ENCODE data around the gene MAML3.

Gene MAML3

GRCh38 chr4:140103676-140104075 is 50.3 kb downstream of the MAML3 start:
- no peak for TF ChIP-seq CREB1 (IDR thresholded peaks at IDR 0.05; ENCODE audit: low read depth)

GRCh38 chr4:140102421-140102820 is 51.6 kb downstream of the MAML3 start:
- TF ChIP-seq REST (IDR thresholded peaks at IDR 0.05; ENCODE audit: low read depth), result no peak
- TF ChIP-seq EP300 (IDR thresholded peaks at IDR 0.05; ENCODE audit: borderline replicate concordance), result no peak
- TF ChIP-seq USF1 (IDR thresholded peaks at IDR 0.05), result no peak

- TF ChIP-seq USF1 (IDR thresholded peaks at IDR 0.05) (no peak), TAF1 (IDR thresholded peaks at IDR 0.05; ENCODE audit: low read depth) (no peak), YY1 (IDR thresholded peaks at IDR 0.05; ENCODE audit: low read depth) (no peak)
Measured at GRCh38 chr4:140100771-140101170, 53.2 kb downstream of the MAML3 start.

GRCh38 chr4:140099983-140100382 is 54.0 kb downstream of the MAML3 start:
- TF ChIP-seq TAF1 (IDR thresholded peaks at IDR 0.05; ENCODE audit: low read depth) (no peak), TCF12 (IDR thresholded peaks at IDR 0.05; ENCODE audit: low read depth) (no peak)

GRCh38 chr4:140098455-140099160 is 55.4 kb downstream of the MAML3 start:
- TF ChIP-seq EP300 (IDR thresholded peaks at IDR 0.05; ENCODE audit: borderline replicate concordance) (no peak), USF1 (IDR thresholded peaks at IDR 0.05) (no peak), RAD21 (IDR thresholded peaks at IDR 0.05; ENCODE audit: low read depth) (no peak), ZBTB7A (IDR thresholded peaks at IDR 0.05; ENCODE audit: low read depth) (no peak), YY1 (IDR thresholded peaks at IDR 0.05; ENCODE audit: low read depth) (no peak), TEAD4 (IDR thresholded peaks at IDR 0.05) (no peak), MAX (IDR thresholded peaks at IDR 0.05) (no peak), TCF12 (IDR thresholded peaks at IDR 0.05; ENCODE audit: low read depth) (no peak), CREB1 (IDR thresholded peaks at IDR 0.05; ENCODE audit: low read depth) (no peak), NFIC (IDR thresholded peaks at IDR 0.05) (no peak), CEBPB (IDR thresholded peaks at IDR 0.05) (no peak), EGR1 (IDR thresholded peaks at IDR 0.05) (no peak), FOXM1 (IDR thresholded peaks at IDR 0.05; ENCODE audit: borderline replicate concordance, low read depth) (no peak), TAF1 (IDR thresholded peaks at IDR 0.05; ENCODE audit: low read depth) (no peak), REST (IDR thresholded peaks at IDR 0.05; ENCODE audit: low read depth) (no peak)

- TF ChIP-seq EP300 (IDR thresholded peaks at IDR 0.05; ENCODE audit: borderline replicate concordance) (no peak), RAD21 (IDR thresholded peaks at IDR 0.05; ENCODE audit: low read depth) (no peak), CREB1 (IDR thresholded peaks at IDR 0.05; ENCODE audit: low read depth) (no peak), NFIC (IDR thresholded peaks at IDR 0.05) (no peak), CEBPB (IDR thresholded peaks at IDR 0.05) (no peak), TCF12 (IDR thresholded peaks at IDR 0.05; ENCODE audit: low read depth) (no peak), ZBTB7A (IDR thresholded peaks at IDR 0.05; ENCODE audit: low read depth) (no peak), TAF1 (IDR thresholded peaks at IDR 0.05; ENCODE audit: low read depth) (no peak)
Measured at GRCh38 chr4:140097572-140097971, 56.4 kb downstream of the MAML3 start.

- TF ChIP-seq NFIC (IDR thresholded peaks at IDR 0.05) (no peak), MAX (IDR thresholded peaks at IDR 0.05) (no peak), REST (IDR thresholded peaks at IDR 0.05; ENCODE audit: low read depth) (no peak), TEAD4 (IDR thresholded peaks at IDR 0.05) (no peak), USF1 (IDR thresholded peaks at IDR 0.05) (no peak), EP300 (IDR thresholded peaks at IDR 0.05; ENCODE audit: borderline replicate concordance) (no peak), TAF1 (IDR thresholded peaks at IDR 0.05; ENCODE audit: low read depth) (no peak), EGR1 (IDR thresholded peaks at IDR 0.05) (no peak), FOXM1 (IDR thresholded peaks at IDR 0.05; ENCODE audit: borderline replicate concordance, low read depth) (no peak), RAD21 (IDR thresholded peaks at IDR 0.05; ENCODE audit: low read depth) (no peak), YY1 (IDR thresholded peaks at IDR 0.05; ENCODE audit: low read depth) (no peak), ZBTB7A (IDR thresholded peaks at IDR 0.05; ENCODE audit: low read depth) (no peak), CREB1 (IDR thresholded peaks at IDR 0.05; ENCODE audit: low read depth) (no peak), TCF12 (IDR thresholded peaks at IDR 0.05; ENCODE audit: low read depth) (no peak), CEBPB (IDR thresholded peaks at IDR 0.05) (no peak)
Measured at GRCh38 chr4:140096921-140097320, 57.1 kb downstream of the MAML3 start.

Measured in Ishikawa (cell line).